ENCODE data around the gene GPR160. TPM values are rescaled to one million over a fixed set of nuclear protein-coding genes. Genes with fewer than 3 reads are reported as not detected.
"Not testable (repeated sequence)": the region's sequence is repeated elsewhere in the genome, so short reads cannot be mapped to it uniquely, and the experiment has no call there.

GPR160 gene
- polyA plus RNA-seq, 3 donors, result 24.6 to 37.4 (median 31.0) TPM

DNA sequence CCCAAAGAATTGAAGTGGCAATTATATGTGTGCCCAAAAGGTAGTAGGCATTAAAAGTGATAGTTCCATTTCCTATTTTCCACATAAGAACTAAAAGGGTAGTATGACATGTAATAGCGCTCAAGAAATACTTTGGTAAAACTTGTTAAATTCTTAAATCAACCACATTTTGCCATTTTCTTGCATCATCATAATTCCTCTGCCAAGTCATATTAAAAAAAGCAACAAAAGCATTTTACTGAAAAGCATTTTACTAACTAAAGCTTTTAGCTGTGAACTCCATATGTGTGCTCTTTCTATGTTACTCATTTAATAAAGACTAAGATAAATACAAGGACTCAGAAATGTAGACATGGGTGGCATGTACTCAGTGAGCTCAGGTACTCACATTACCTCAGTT is 70.1 kb downstream of the GPR160 start:
- no peak for DNase-seq

- no peak for DNase-seq
Observed at GRCh38 chr3:170108955-170109354, 71.2 kb downstream of the GPR160 start.

- no peak for DNase-seq
Observed at GRCh38 chr3:170109579-170110293, 71.9 kb downstream of the GPR160 start.

- no peak for DNase-seq
Observed at GRCh38 chr3:170111147-170111771, 73.5 kb downstream of the GPR160 start.

DNA sequence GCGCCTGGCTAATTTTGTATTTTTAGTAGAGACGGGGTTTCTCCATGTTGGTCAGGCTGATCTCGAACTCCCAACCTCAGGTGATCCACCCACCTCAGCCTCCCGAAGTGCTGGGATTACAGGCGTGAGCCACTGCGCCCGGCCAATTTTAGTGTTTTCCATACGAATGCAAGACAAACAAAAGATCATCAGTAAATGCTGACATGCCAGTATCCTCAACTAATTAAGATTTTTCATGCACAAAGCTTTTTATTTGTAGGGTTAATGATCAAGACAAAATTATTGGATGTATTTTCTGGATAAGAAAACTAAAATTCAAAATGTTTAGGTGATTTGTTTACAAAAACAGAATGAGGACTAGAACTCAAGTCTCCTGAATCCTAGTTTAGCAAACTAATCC is 76.4 kb downstream of the GPR160 start:
- DNase-seq, result not testable (repeated sequence)

GRCh38 chr3:170117134-170117533 is 79.3 kb downstream of the GPR160 start:
- DNase-seq, result no peak

DNA sequence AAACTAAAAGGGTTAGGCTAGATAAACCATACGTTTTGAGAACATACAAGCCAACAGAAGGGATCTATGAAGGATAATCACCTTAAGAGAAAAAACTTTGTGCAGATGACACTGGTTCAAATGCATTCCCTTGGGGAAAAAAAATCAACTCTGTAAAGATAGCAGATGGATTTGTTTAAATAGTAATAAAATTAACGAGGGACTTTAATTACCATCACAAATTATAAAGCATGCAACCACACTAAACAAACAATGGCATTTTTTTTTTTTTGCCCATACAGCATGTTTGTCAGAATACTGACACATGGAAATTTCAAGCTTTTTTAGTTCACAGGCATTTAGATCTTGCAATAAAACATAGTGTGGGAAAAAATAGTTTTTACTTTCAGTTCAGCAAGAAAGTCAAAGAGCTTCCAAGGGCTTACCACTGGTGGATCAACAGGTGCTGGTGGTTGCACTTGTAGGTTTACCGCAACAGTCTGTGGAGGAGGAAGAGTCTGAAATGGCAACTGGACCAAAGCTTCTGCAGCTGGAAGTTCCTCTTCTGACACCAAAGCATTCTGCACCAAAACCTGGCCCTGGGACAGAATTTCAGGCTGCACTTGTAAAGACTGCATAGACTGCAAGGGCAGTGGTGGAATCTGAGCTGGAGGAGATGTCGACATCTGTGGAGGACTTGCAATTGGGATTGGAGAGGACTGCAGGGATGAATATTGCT is 90.6 kb downstream of the GPR160 start:
- DNase-seq, result no peak

DNA sequence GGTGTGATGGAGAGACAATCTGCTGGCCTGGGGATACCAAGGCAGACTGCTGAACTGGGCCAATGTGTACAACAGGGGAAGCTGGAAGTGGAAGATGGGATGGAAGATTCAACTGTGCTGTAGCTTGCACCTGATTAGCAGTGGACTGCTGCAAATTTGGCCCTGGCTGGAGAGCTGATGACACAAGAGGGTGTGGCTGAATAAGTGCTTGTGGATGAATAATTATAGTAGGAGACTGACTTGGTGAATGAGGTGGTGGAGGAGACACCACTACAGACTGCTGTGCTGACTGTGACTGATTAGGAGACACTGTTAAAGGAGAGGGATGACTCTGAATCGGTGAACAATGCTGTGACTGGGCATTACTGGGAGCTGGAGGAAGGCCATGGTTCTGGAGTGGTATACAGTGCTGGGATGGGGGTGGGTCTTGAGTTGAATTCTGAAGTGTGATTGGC is 91.2 kb downstream of the GPR160 start:
- DNase-seq, result no peak

DNA sequence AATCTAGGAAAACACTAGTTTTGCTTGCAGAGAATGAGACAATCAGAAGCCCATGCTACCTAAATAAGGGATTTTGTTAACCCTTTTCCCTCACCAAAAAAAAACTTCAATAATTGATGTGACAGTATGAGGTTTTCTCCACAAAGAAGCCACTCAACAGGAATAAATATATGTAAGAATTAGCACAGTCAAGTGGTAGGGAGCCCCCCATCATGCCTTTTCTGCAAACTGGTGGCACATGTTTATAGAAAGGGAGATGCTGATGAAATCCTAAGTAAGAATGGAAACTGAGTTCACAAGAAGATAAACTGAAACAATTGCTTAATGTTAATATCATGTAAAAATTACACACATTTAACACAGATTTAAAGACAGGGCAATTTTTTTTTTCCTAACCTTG is 92.7 kb downstream of the GPR160 start:
- no peak for DNase-seq

GRCh38 chr3:170132335-170132734 is 94.5 kb downstream of the GPR160 start:
- no peak for DNase-seq

Other genes with a start within 250 kb of the GPR160 start
- under 1 TPM in 1 of 3 donors, not detected in 2; 0.11 TPM for gene LRRIQ4, start 225.1 kb upstream of the GPR160 start, polyA plus RNA-seq (ENCODE audit: insufficient read length in 3 of 3)
- 10 to 100 TPM in 2 of 3 donors, 1 to 10 TPM in 1; 9.7 to 16.0 (median 14.0) TPM for gene LRRC34, start 225.1 kb upstream of the GPR160 start, polyA plus RNA-seq (ENCODE audit: insufficient read length in 3 of 3)
- gene LRRC31, start 168.1 kb upstream of the GPR160 start, polyA plus RNA-seq (ENCODE audit: insufficient read length in 3 of 3), result under 1 TPM; 0.17 to 0.41 (median 0.32) TPM
- not detected for gene SAMD7, start 126.4 kb upstream of the GPR160 start, polyA plus RNA-seq (ENCODE audit: insufficient read length in 3 of 3)
- 100 to 1,000 TPM; 169 to 197 (median 176) TPM for gene SEC62, start 71.2 kb upstream of the GPR160 start, polyA plus RNA-seq (ENCODE audit: insufficient read length in 3 of 3)
- gene PHC3, start 143.7 kb downstream of the GPR160 start, polyA plus RNA-seq (ENCODE audit: insufficient read length in 3 of 3), result 10 to 100 TPM; 24.0 to 39.3 (median 39.2) TPM
- 10 to 100 TPM; 50.9 to 88.1 (median 69.3) TPM for gene PRKCI, start 184.4 kb downstream of the GPR160 start, polyA plus RNA-seq (ENCODE audit: insufficient read length in 3 of 3)